Common myeloid progenitor, CD34-positive (primary cell): Measurements from ENCODE around the gene EXOSC9.

ENCODE experiments used
- CTCF ChIA-PET: fragments of 350-600 bp; sonication (Branson Sonifier 250); formaldehyde crosslinking; loops from one replicate; lab custom pipeline; 2021; ENCODE audit warnings: antibody characterized with exemption; lab: Charles Lee
- POLR2A ChIA-PET: fragments of 350-600 bp; sonication (Branson Sonifier 250); formaldehyde crosslinking; loops from one replicate; lab custom pipeline; 2021; ENCODE audit warnings: antibody characterized with exemption; lab: Charles Lee
- DNase-seq, 3 donors: peaks; one replicate each; pipeline versions ENCODE4 v3.0.0 to v3.0.0-alpha.2; 2013
- H3K27ac ChIP-seq, 2 experiments: 1 replicate in 1 of 2; 2 replicates in 1 of 2; pipeline ENCODE4 v1.7.0; 2013; ENCODE audit warnings: inconsistent platforms in 2 of 2, low read length in 2 of 2, mild to moderate bottlenecking in 2 of 2, low read depth in 1 of 2, moderate library complexity in 1 of 2; ENCODE audit not compliant: severe bottlenecking in 2 of 2, insufficient read depth in 1 of 2, poor library complexity in 1 of 2
- H3K27me3 ChIP-seq, 5 experiments: replicated peaks in 2 of 5; 1 replicate in 3 of 5; 2 replicates in 2 of 5; pipeline versions ENCODE4 v1.6.1 to v1.7.0; 2013; ENCODE audit warnings: low read length in 4 of 5, mild to moderate bottlenecking in 2 of 5, moderate library complexity in 2 of 5, inconsistent platforms in 1 of 5; ENCODE audit not compliant: insufficient read depth in 5 of 5, control insufficient read depth in 4 of 5
- H3K36me3 ChIP-seq, 4 experiments: 1 replicate in 2 of 4; 2 replicates in 2 of 4; pipeline versions ENCODE4 v1.6.1 to v1.7.0; 2013; ENCODE audit warnings: low read length in 3 of 4, control low read depth in 1 of 4, mild to moderate bottlenecking in 1 of 4; ENCODE audit not compliant: control insufficient read depth in 4 of 4, insufficient read depth in 4 of 4
- H3K4me1 ChIP-seq, 4 experiments: 1 replicate in 3 of 4; 2 replicates in 1 of 4; pipeline versions ENCODE4 v1.6.1 to v1.7.1; 2013; ENCODE audit warnings: low read length in 3 of 4, mild to moderate bottlenecking in 3 of 4, control low read depth in 1 of 4, inconsistent platforms in 1 of 4, moderate library complexity in 1 of 4; ENCODE audit not compliant: control insufficient read depth in 4 of 4, insufficient read depth in 4 of 4; ENCODE audit errors: control extremely low read depth in 1 of 4
- H3K4me3 ChIP-seq, 7 experiments: 1 replicate in 4 of 7; 2 replicates in 3 of 7; pipeline versions ENCODE4 v1.5.1 to v1.7.0; 2013; ENCODE audit warnings: mild to moderate bottlenecking in 7 of 7, low read length in 6 of 7, moderate library complexity in 6 of 7, inconsistent platforms in 2 of 7, low read depth in 2 of 7, control low read depth in 1 of 7; ENCODE audit not compliant: insufficient read depth in 4 of 7, control insufficient read depth in 1 of 7; ENCODE audit errors: extremely low read depth in 1 of 7
- H3K9me3 ChIP-seq, 5 experiments: 1 replicate in 4 of 5; 2 replicates in 1 of 5; pipeline versions ENCODE4 v1.6.1 to v1.7.1; 2013; ENCODE audit warnings: low read length in 4 of 5, mild to moderate bottlenecking in 2 of 5, inconsistent platforms in 1 of 5, low read depth in 1 of 5, moderate library complexity in 1 of 5; ENCODE audit not compliant: control insufficient read depth in 4 of 5, insufficient read depth in 2 of 5; ENCODE audit errors: control extremely low read depth in 1 of 5
- WGBS: methylation state at CpG from one replicate; pipeline ENCODE4 v1.1.5; 2013; ENCODE audit not compliant: insufficient coverage; 5-methylcytosine and 5-hydroxymethylcytosine counted together

Gene EXOSC9

GRCh38 chr4:121838136-121838535 is 37.0 kb downstream of the EXOSC9 start:
- Histone ChIP-seq H3K4me3 (no peak overlapping the region), H3K9me3 (no peaks in the 10 kb centered on the region), H3K27ac (no peak overlapping the region), H3K27me3 (no peaks in the 10 kb centered on the region), H3K4me1 (no peaks in the 10 kb centered on the region), H3K36me3 (peaks cover 0 to 18% (median 3%) of the 10 kb centered on the region in 4 experiments)
- CTCF ChIA-PET: no interaction called here
- no peak for DNase-seq
- POLR2A ChIA-PET: no interaction called here

GRCh38 chr4:121842862-121843261 is 41.7 kb downstream of the EXOSC9 start:
- Histone ChIP-seq H3K9me3 (no peaks in the 10 kb centered on the region), H3K36me3 (peaks cover 2 to 27% (median 6%) of the 10 kb centered on the region in 4 experiments), H3K27me3 (no peaks in the 10 kb centered on the region), H3K27ac (no peak overlapping the region), H3K4me3 (no peak overlapping the region), H3K4me1 (no peaks in the 10 kb centered on the region)
- WGBS: 100% methylated on average over 3 of the region's 4 CpGs
- no peak for DNase-seq
- ChIA-PET POLR2A (no interaction called here), CTCF (no interaction called here)

- no peaks in the 10 kb centered on the region for H3K4me1 ChIP-seq
- H3K4me3 ChIP-seq: no peak overlapping the region
- no peak for DNase-seq
- H3K27ac ChIP-seq: no peak overlapping the region
- POLR2A ChIA-PET: no interaction called here
- H3K9me3 ChIP-seq: no peaks in the 10 kb centered on the region
- CTCF ChIA-PET: no interaction called here
- H3K27me3 ChIP-seq: no peaks in the 10 kb centered on the region
- 100% methylated on average over 3 of the region's 6 CpGs for WGBS
- peaks cover 0 to 23% (median 6%) of the 10 kb centered on the region in 4 experiments for H3K36me3 ChIP-seq
Measured at GRCh38 chr4:121846662-121847061, 45.5 kb downstream of the EXOSC9 start.

GRCh38 chr4:121851354-121851753 is 50.2 kb downstream of the EXOSC9 start:
- no peak for DNase-seq
- Histone ChIP-seq H3K4me1 (no peaks in the 10 kb centered on the region), H3K4me3 (no peak overlapping the region), H3K27ac (no peak overlapping the region), H3K27me3 (no peaks in the 10 kb centered on the region), H3K36me3 (peaks cover 0 to 12% (median 3%) of the 10 kb centered on the region in 4 experiments), H3K9me3 (no peaks in the 10 kb centered on the region)
- POLR2A ChIA-PET: no interaction called here
- CTCF ChIA-PET: no interaction called here
- no CpG with 5 or more reads among the region's 1 CpG for WGBS

GRCh38 chr4:121860121-121860520 is 59.0 kb downstream of the EXOSC9 start:
- no peaks in the 10 kb centered on the region for H3K4me1 ChIP-seq
- DNase-seq: no peak
- POLR2A ChIA-PET: no interaction called here
- CTCF ChIA-PET: no interaction called here
- H3K9me3 ChIP-seq: no peaks in the 10 kb centered on the region
- H3K4me3 ChIP-seq: no peak overlapping the region
- H3K27ac ChIP-seq: no peak overlapping the region
- no peaks in the 10 kb centered on the region for H3K27me3 ChIP-seq
- peaks cover 2 to 12% (median 4%) of the 10 kb centered on the region in 4 experiments for H3K36me3 ChIP-seq

- no peaks in the 10 kb centered on the region for H3K9me3 ChIP-seq
- no peak for DNase-seq
- H3K27ac ChIP-seq: no peak overlapping the region
- no peak overlapping the region for H3K4me3 ChIP-seq
- ChIA-PET POLR2A (no interaction called here), CTCF (interaction anchor here (1.3 kb wide), 1 partner anchor 8 kb away, joined by 3 read pairs; no protein-coding TSS in a partner anchor)
- WGBS: no CpG with 5 or more reads among the region's 2 CpGs
- no peaks in the 10 kb centered on the region for H3K4me1 ChIP-seq
- H3K36me3 ChIP-seq: peaks cover 2 to 14% (median 4%) of the 10 kb centered on the region in 4 experiments
- H3K27me3 ChIP-seq: no peaks in the 10 kb centered on the region
Measured at GRCh38 chr4:121861426-121861825, 60.3 kb downstream of the EXOSC9 start.

GRCh38 chr4:121863799-121864198 is 62.7 kb downstream of the EXOSC9 start:
- Histone ChIP-seq H3K27ac (no peak overlapping the region), H3K4me3 (no peak overlapping the region), H3K9me3 (no peaks in the 10 kb centered on the region), H3K36me3 (peaks cover 0 to 11% (median 6%) of the 10 kb centered on the region in 4 experiments), H3K4me1 (no peaks in the 10 kb centered on the region), H3K27me3 (no peaks in the 10 kb centered on the region)
- ChIA-PET CTCF (interaction anchor here (1.5 kb wide), 1 partner anchor 28 kb away, joined by 3 read pairs; no protein-coding TSS in a partner anchor), POLR2A (no interaction called here)
- 98% methylated on average over 7 of the region's 7 CpGs for WGBS
- DNase-seq: no peak
